H9 (cell line): Measurements from ENCODE around the gene DPYSL5. TPM values are rescaled to one million over a fixed set of nuclear protein-coding genes. Genes with fewer than 3 reads are reported as not detected.

Experiments
- DNase-seq: peaks from one replicate; pipeline ENCODE4 v3.0.0-alpha.2; 2017
- H2AFZ ChIP-seq: one replicate; pipeline ENCODE4 v1.6.1; 2013; ENCODE audit warnings: mild to moderate bottlenecking, low read length, control low read depth, moderate library complexity
- H2AK5ac ChIP-seq: 2 replicates; pipeline ENCODE4 v1.6.1; 2013; ENCODE audit warnings: low read length, control low read depth, mixed read lengths; ENCODE audit not compliant: insufficient read length
- H2BK120ac ChIP-seq: one replicate; pipeline ENCODE4 v1.6.1; 2013; ENCODE audit warnings: low read depth, mild to moderate bottlenecking, low read length, control low read depth, inconsistent platforms; ENCODE audit not compliant: poor library complexity, severe bottlenecking
- H2BK12ac ChIP-seq: 2 replicates; pipeline ENCODE4 v1.6.1; 2013; ENCODE audit warnings: low read length, control low read depth, mixed read lengths, low read depth; ENCODE audit not compliant: insufficient read length
- H2BK15ac ChIP-seq: 2 replicates; pipeline ENCODE4 v1.6.1; 2013; ENCODE audit warnings: low read depth, low read length, control low read depth
- H2BK20ac ChIP-seq: one replicate; pipeline ENCODE4 v1.6.1; 2013; ENCODE audit warnings: low read depth, mild to moderate bottlenecking, low read length, control low read depth, inconsistent platforms; ENCODE audit not compliant: poor library complexity, severe bottlenecking
- H2BK5ac ChIP-seq: 2 replicates; pipeline ENCODE4 v1.6.1; 2013; ENCODE audit warnings: low read length, control low read depth, mixed read lengths; ENCODE audit not compliant: insufficient read length
- H3K14ac ChIP-seq: 2 replicates; pipeline ENCODE4 v1.6.1; 2013; ENCODE audit warnings: low read length, control low read depth; ENCODE audit not compliant: insufficient read depth
- H3K18ac ChIP-seq: 2 replicates; pipeline ENCODE4 v1.6.1; 2013; ENCODE audit warnings: low read depth, mild to moderate bottlenecking, mixed read lengths, low read length, control low read depth; ENCODE audit not compliant: insufficient read length
- H3K23ac ChIP-seq: 2 replicates; pipeline ENCODE4 v1.6.1; 2013; ENCODE audit warnings: low read length, control low read depth, mixed read lengths, low read depth; ENCODE audit not compliant: insufficient read length
- H3K23me2 ChIP-seq: 2 replicates; pipeline ENCODE4 v1.6.1; 2013; ENCODE audit warnings: low read depth, mild to moderate bottlenecking, mixed read lengths, low read length, control low read depth; ENCODE audit not compliant: insufficient read length, poor library complexity, severe bottlenecking
- H3K27ac ChIP-seq: 2 replicates; pipeline ENCODE4 v1.5.1; 2013; ENCODE audit warnings: low read length, control low read depth, mixed read lengths, low read depth; ENCODE audit not compliant: insufficient read length
- H3K27me3 ChIP-seq: 2 replicates; pipeline ENCODE4 v1.6.1; 2013; ENCODE audit warnings: low read length, control low read depth, inconsistent platforms; ENCODE audit not compliant: insufficient read depth
- H3K4ac ChIP-seq: 2 replicates; pipeline ENCODE4 v1.6.1; 2013; ENCODE audit warnings: low read depth, mild to moderate bottlenecking, control low read depth, inconsistent platforms, low read length, moderate library complexity
- H3K4me1 ChIP-seq: 2 replicates; pipeline ENCODE4 v1.6.1; 2013; ENCODE audit warnings: low read length, control low read depth, inconsistent platforms; ENCODE audit not compliant: insufficient read depth
- H3K4me2 ChIP-seq: 2 replicates; pipeline ENCODE4 v1.6.1; 2013; ENCODE audit warnings: low read length, control low read depth, mixed read lengths; ENCODE audit not compliant: insufficient read length, insufficient read depth
- H3K56ac ChIP-seq: 2 replicates; pipeline ENCODE4 v1.6.1; 2013; ENCODE audit warnings: low read depth, mild to moderate bottlenecking, mixed read lengths, low read length, control low read depth; ENCODE audit not compliant: insufficient read length
- H3K79me1 ChIP-seq: 2 replicates; pipeline ENCODE4 v1.6.1; 2013; ENCODE audit warnings: low read depth, mild to moderate bottlenecking, moderate library complexity, low read length, control low read depth, inconsistent platforms; ENCODE audit not compliant: insufficient read depth, poor library complexity, severe bottlenecking
- H3K79me2 ChIP-seq: 2 replicates; pipeline ENCODE4 v1.6.1; 2013; ENCODE audit warnings: low read length, control low read depth, inconsistent platforms; ENCODE audit not compliant: insufficient read depth
- H3K9ac ChIP-seq: 2 replicates; pipeline ENCODE4 v1.6.1; 2013; ENCODE audit warnings: low read length, control low read depth, mixed read lengths; ENCODE audit not compliant: insufficient read length; ENCODE audit errors: extremely low read depth
- H3K9me3 ChIP-seq: one replicate; pipeline ENCODE4 v1.6.1; 2013; ENCODE audit warnings: low read depth, low read length, inconsistent platforms; ENCODE audit not compliant: control insufficient read depth
- H3T11ph ChIP-seq: one replicate; pipeline ENCODE4 v1.6.1; 2013; ENCODE audit warnings: mild to moderate bottlenecking, low read length, control low read depth, inconsistent platforms
- H4K20me1 ChIP-seq: one replicate; pipeline ENCODE4 v1.6.1; 2013; ENCODE audit not compliant: control insufficient read depth, insufficient read length, insufficient read depth
- H4K5ac ChIP-seq: 2 replicates; pipeline ENCODE4 v1.6.1; 2013; ENCODE audit warnings: low read depth, mild to moderate bottlenecking, mixed read lengths, low read length, control low read depth; ENCODE audit not compliant: insufficient read length
- H4K8ac ChIP-seq: replicated peaks from 2 replicates; pipeline ENCODE4 v1.6.1; 2013; ENCODE audit warnings: low read length, control low read depth, mixed read lengths, low read depth; ENCODE audit not compliant: insufficient read length
- H4K91ac ChIP-seq: 2 replicates; pipeline ENCODE4 v1.6.1; 2013; ENCODE audit warnings: low read depth, mild to moderate bottlenecking, moderate library complexity, mixed read lengths, low read length, control low read depth; ENCODE audit not compliant: insufficient read length
- H3K27ac Mint-ChIP-seq, 3 experiments: 2 replicates in 2 of 3; 3 replicates in 1 of 3; pipeline ENCODE4 v1.8.0; 2020 to 2021; ENCODE audit warnings: mixed read lengths in 3 of 3, mild to moderate bottlenecking in 1 of 3, moderate library complexity in 1 of 3
- H3K27me3 Mint-ChIP-seq: 2 replicates; pipeline ENCODE4 v1.8.0; 2021; ENCODE audit warnings: low read depth, mild to moderate bottlenecking, moderate library complexity, mixed read lengths
- H3K36me3 Mint-ChIP-seq, 3 experiments: 2 replicates in 2 of 3; 3 replicates in 1 of 3; pipeline ENCODE4 v1.8.0; 2020 to 2021; ENCODE audit warnings: low read depth in 3 of 3, mixed read lengths in 3 of 3; ENCODE audit not compliant: insufficient read depth in 1 of 3
- H3K4me1 Mint-ChIP-seq, 2 experiments: 2 replicates each; pipeline ENCODE4 v1.8.0; 2020; ENCODE audit warnings: mixed read lengths in 2 of 2
- H3K4me3 Mint-ChIP-seq, 2 experiments: 2 replicates in 1 of 2; 3 replicates in 1 of 2; pipeline ENCODE4 v1.8.0; 2020 to 2021; ENCODE audit warnings: mild to moderate bottlenecking in 2 of 2, mixed read lengths in 2 of 2, moderate library complexity in 1 of 2
- H3K9me3 Mint-ChIP-seq, 2 experiments: 2 replicates in 1 of 2; 3 replicates in 1 of 2; pipeline ENCODE4 v1.8.0; 2020; ENCODE audit warnings: mild to moderate bottlenecking in 2 of 2, mixed read lengths in 2 of 2, moderate library complexity in 1 of 2
- CTCF ChIP-seq: fragments of 200-600 bp; sonication (generic); conservative IDR thresholded peaks from 3 replicates; pipeline ENCODE4 v1.8.0; 2021; ENCODE audit warnings: antibody characterized with exemption, mild to moderate bottlenecking
- WGBS: extraction: QIAGEN DNeasy Blood & Tissue Kit; methylation state at CpG from one replicate; pipeline ENCODE4 v1.1.7; 2013; ENCODE audit warnings: missing lambda C conversion rate, low lambda C conversion rate, mixed read lengths; ENCODE audit not compliant: insufficient read length; ENCODE audit errors: extremely low coverage; 5-methylcytosine and 5-hydroxymethylcytosine counted together
- total RNA-seq: library from RNA; stranded (reverse); gene quantifications from 2 replicates; pipeline ENCODE4 v1.2.1, GENCODE V29; 2021

The DPYSL5 gene
- total RNA-seq, 1 experiment from 2014 or later = 6.4 TPM

- H2BK12ac ChIP-seq = no peak overlapping the region
- no peaks in the 10 kb centered on the region for H3K23me2 ChIP-seq
- no peak overlapping the region for H3T11ph ChIP-seq
- H4K20me1 ChIP-seq = no peaks in the 10 kb centered on the region
- H3K36me3 Mint-ChIP-seq = no peaks in the 10 kb centered on the region
- no peak overlapping the region for H3K14ac ChIP-seq
- H4K8ac ChIP-seq = no peak overlapping the region
- H2AFZ ChIP-seq = no peak overlapping the region
- DNase-seq = no peak
- H4K91ac ChIP-seq = no peak overlapping the region
- peaks cover 0 to under 1% of the 10 kb centered on the region in 2 experiments; a peak in 1 of 4 replicates for H3K4me1 Mint-ChIP-seq
- no peaks in the 10 kb centered on the region for H3K27me3 ChIP-seq
- H3K18ac ChIP-seq = no peak overlapping the region
- no peak overlapping the region for H2BK120ac ChIP-seq
- H3K79me1 ChIP-seq = no peaks in the 10 kb centered on the region
- H3K4ac ChIP-seq = no peak overlapping the region
- no peak overlapping the region for H3K4me2 ChIP-seq
- H2BK15ac ChIP-seq = no peak overlapping the region
- no peak overlapping the region for H2BK20ac ChIP-seq
- no peak overlapping the region for H3K23ac ChIP-seq
- no CpG with 5 or more reads among the region's 4 CpGs for WGBS
- H3K27me3 Mint-ChIP-seq = peaks cover 15% of the 10 kb centered on the region
- H3K56ac ChIP-seq = no peak overlapping the region
- no peaks in the 10 kb centered on the region for H3K79me2 ChIP-seq
- H3K9me3 Mint-ChIP-seq = no peaks in the 10 kb centered on the region
- no peak overlapping the region for H3K27ac Mint-ChIP-seq
- H3K27ac ChIP-seq = no peak overlapping the region
- no peaks in the 10 kb centered on the region for H3K9me3 ChIP-seq
- no peak overlapping the region for H2BK5ac ChIP-seq
- H3K4me1 ChIP-seq = no peaks in the 10 kb centered on the region
- no peak for TF ChIP-seq CTCF
- H3K4me3 Mint-ChIP-seq = no peak overlapping the region
- H2AK5ac ChIP-seq = no peak overlapping the region
- H3K9ac ChIP-seq = no peak overlapping the region
- H4K5ac ChIP-seq = no peak overlapping the region
Measured at GRCh38 chr2:26988058-26988860, 140.3 kb downstream of the DPYSL5 start.
